IPS-20b (cell line): ENCODE measurements around the gene CBFB.
"Not testable (repeated sequence)": the region's sequence is repeated elsewhere in the genome, so short reads cannot be mapped to it uniquely, and the experiment has no call there.

ENCODE experiments used
- H3K27ac ChIP-seq: one replicate; pipeline ENCODE4 v1.5.1; 2013; ENCODE audit warnings: low read length
- H3K27me3 ChIP-seq: 2 replicates; pipeline ENCODE4 v1.6.1; 2013; ENCODE audit warnings: mild to moderate bottlenecking, low read length, inconsistent platforms; ENCODE audit not compliant: insufficient read depth
- H3K36me3 ChIP-seq: 2 replicates; pipeline ENCODE4 v1.6.1; 2013; ENCODE audit warnings: low read depth, mild to moderate bottlenecking, inconsistent platforms, low read length, moderate library complexity; ENCODE audit not compliant: insufficient read depth
- H3K4me1 ChIP-seq: 2 replicates; pipeline ENCODE4 v1.6.1; 2013; ENCODE audit warnings: mild to moderate bottlenecking, control low read depth, inconsistent platforms, low read length, moderate library complexity; ENCODE audit not compliant: insufficient read depth
- H3K4me3 ChIP-seq: 2 replicates; pipeline ENCODE4 v1.5.1; 2013; ENCODE audit warnings: mild to moderate bottlenecking, low read length, inconsistent platforms
- H3K9ac ChIP-seq: 2 replicates; pipeline ENCODE4 v1.6.1; 2013; ENCODE audit warnings: low read depth, mild to moderate bottlenecking, inconsistent platforms, low read length, moderate library complexity
- H3K9me3 ChIP-seq: 2 replicates; pipeline ENCODE4 v1.6.1; 2013; ENCODE audit warnings: mild to moderate bottlenecking, low read depth, low read length, inconsistent platforms; ENCODE audit not compliant: insufficient read depth

CBFB gene

GRCh38 chr16:67116388-67117311, 87.7 kb downstream of the CBFB start:
- Histone ChIP-seq H3K4me1 (0 out of 2 replicates have a peak, but pooled peaks cover 4% of the 10 kb centered on the region), H3K27ac (no peak overlapping the region)

GRCh38 chr16:67117716-67118115, 88.8 kb downstream of the CBFB start:
- H3K4me1 ChIP-seq = 0 out of 2 replicates have a peak, but pooled peaks cover 4% of the 10 kb centered on the region
- H3K27me3 ChIP-seq = no peaks in the 10 kb centered on the region
- H3K36me3 ChIP-seq = peaks cover 16% of the 10 kb centered on the region
- H3K27ac ChIP-seq = no peak overlapping the region
- no peak overlapping the region for H3K9ac ChIP-seq
- no peaks in the 10 kb centered on the region for H3K9me3 ChIP-seq
- no peak overlapping the region for H3K4me3 ChIP-seq

More at GRCh38 chr16:67116388-67117311, 87.7 kb downstream of the CBFB start:
- Histone ChIP-seq H3K9me3 (no peaks in the 10 kb centered on the region), H3K9ac (no peak overlapping the region), H3K27me3 (no peaks in the 10 kb centered on the region), H3K36me3 (peaks cover 6% of the 10 kb centered on the region; the same call in 1 of the 2 replicates), H3K4me3 (no peak overlapping the region)

- Histone ChIP-seq H3K4me3 (no peak overlapping the region), H3K9ac (no peak overlapping the region), H3K4me1 (0 out of 2 replicates have a peak, but pooled peaks cover 4% of the 10 kb centered on the region), H3K27ac (no peak overlapping the region), H3K36me3 (peaks cover 23% of the 10 kb centered on the region), H3K27me3 (no peaks in the 10 kb centered on the region), H3K9me3 (no peaks in the 10 kb centered on the region)
Observed at GRCh38 chr16:67120025-67120424, 91.1 kb downstream of the CBFB start.

GRCh38 chr16:67122799-67123198, 93.8 kb downstream of the CBFB start:
- not testable (repeated sequence) for H3K4me3 ChIP-seq, H3K9me3 ChIP-seq, H3K9ac ChIP-seq, H3K27me3 ChIP-seq, H3K4me1 ChIP-seq, H3K27ac ChIP-seq
- peaks cover 32% of the 10 kb centered on the region for H3K36me3 ChIP-seq

- peaks cover 50% of the 10 kb centered on the region for H3K36me3 ChIP-seq
- no peak overlapping the region for H3K9ac ChIP-seq
- H3K27ac ChIP-seq = no peak overlapping the region
- no peak overlapping the region for H3K4me3 ChIP-seq
- no peaks in the 10 kb centered on the region for H3K9me3 ChIP-seq
- no peaks in the 10 kb centered on the region for H3K27me3 ChIP-seq
- H3K4me1 ChIP-seq = no peaks in the 10 kb centered on the region
Observed at GRCh38 chr16:67128417-67128816, 99.5 kb downstream of the CBFB start.

- Histone ChIP-seq H3K4me3 (no peak overlapping the region), H3K9me3 (no peaks in the 10 kb centered on the region), H3K9ac (no peak overlapping the region), H3K36me3 (peaks cover 46% of the 10 kb centered on the region), H3K4me1 (no peaks in the 10 kb centered on the region), H3K27ac (no peak overlapping the region), H3K27me3 (no peaks in the 10 kb centered on the region)
Observed at GRCh38 chr16:67128887-67129286, 99.9 kb downstream of the CBFB start.

GRCh38 chr16:67129422-67129821, 100.5 kb downstream of the CBFB start:
- peaks cover 51% of the 10 kb centered on the region for H3K36me3 ChIP-seq
- H3K4me3 ChIP-seq = no peak overlapping the region
- no peak overlapping the region for H3K27ac ChIP-seq
- no peaks in the 10 kb centered on the region for H3K27me3 ChIP-seq
- no peak overlapping the region for H3K9ac ChIP-seq
- H3K9me3 ChIP-seq = no peaks in the 10 kb centered on the region
- H3K4me1 ChIP-seq = no peaks in the 10 kb centered on the region

- Histone ChIP-seq H3K27me3 (no peaks in the 10 kb centered on the region), H3K36me3 (peaks cover 81% of the 10 kb centered on the region), H3K27ac (no peak overlapping the region), H3K9me3 (no peaks in the 10 kb centered on the region), H3K4me3 (no peak overlapping the region), H3K9ac (no peak overlapping the region), H3K4me1 (no peaks in the 10 kb centered on the region)
Observed at GRCh38 chr16:67137605-67138004, 108.7 kb downstream of the CBFB start.

GRCh38 chr16:67141391-67141790, 112.4 kb downstream of the CBFB start:
- no peaks in the 10 kb centered on the region for H3K4me1 ChIP-seq
- H3K27me3 ChIP-seq = no peaks in the 10 kb centered on the region
- H3K4me3 ChIP-seq = no peak overlapping the region
- H3K36me3 ChIP-seq = peaks cover 86% of the 10 kb centered on the region
- H3K9ac ChIP-seq = no peak overlapping the region
- no peak overlapping the region for H3K27ac ChIP-seq
- H3K9me3 ChIP-seq = no peaks in the 10 kb centered on the region

- Histone ChIP-seq H3K4me1 (no peaks in the 10 kb centered on the region), H3K27ac (no peak overlapping the region), H3K36me3 (peaks cover 91% of the 10 kb centered on the region), H3K9ac (no peak overlapping the region), H3K27me3 (no peaks in the 10 kb centered on the region), H3K9me3 (no peaks in the 10 kb centered on the region), H3K4me3 (no peak overlapping the region)
Observed at GRCh38 chr16:67142342-67142741, 113.4 kb downstream of the CBFB start.

GRCh38 chr16:67144943-67145342, 116.0 kb downstream of the CBFB start:
- no peaks in the 10 kb centered on the region for H3K9me3 ChIP-seq
- no peak overlapping the region for H3K9ac ChIP-seq

GRCh38 chr16:67145746-67146145, 116.8 kb downstream of the CBFB start:
- H3K27ac ChIP-seq = no peak overlapping the region
- peaks cover 76% of the 10 kb centered on the region for H3K36me3 ChIP-seq
- H3K27me3 ChIP-seq = peaks cover 21% of the 10 kb centered on the region
- H3K4me3 ChIP-seq = no peak overlapping the region
- no peaks in the 10 kb centered on the region for H3K9me3 ChIP-seq
- no peaks in the 10 kb centered on the region for H3K4me1 ChIP-seq
- H3K9ac ChIP-seq = no peak overlapping the region

More at GRCh38 chr16:67144943-67145342, 116.0 kb downstream of the CBFB start:
- H3K27ac ChIP-seq = no peak overlapping the region
- H3K27me3 ChIP-seq = peaks cover 13% of the 10 kb centered on the region
- no peak overlapping the region for H3K4me3 ChIP-seq
- H3K4me1 ChIP-seq = no peaks in the 10 kb centered on the region
- peaks cover 84% of the 10 kb centered on the region for H3K36me3 ChIP-seq
